Epithelial cell of esophagus (primary cell): Measurements from ENCODE around the gene TMEM9.

Experiments used
- DNase-seq: peaks from one replicate; pipeline ENCODE4 v3.0.0; 2010; ENCODE audit warnings: low read depth
- H3K4me3 ChIP-seq: 2 replicates; pipeline ENCODE4 v1.5.1; 2011; ENCODE audit warnings: mild to moderate bottlenecking, low read length, control low read depth
- TF ChIP-seq, protein P1 (sequence below): IDR thresholded peaks from 2 replicates; pipeline ENCODE4 v1.5.1; 2011; ENCODE audit warnings: low read depth, mild to moderate bottlenecking, low read length, control low read depth, inconsistent platforms; ENCODE audit not compliant: insufficient read depth; ENCODE audit errors: missing control alignments

The TMEM9 gene

DNA sequence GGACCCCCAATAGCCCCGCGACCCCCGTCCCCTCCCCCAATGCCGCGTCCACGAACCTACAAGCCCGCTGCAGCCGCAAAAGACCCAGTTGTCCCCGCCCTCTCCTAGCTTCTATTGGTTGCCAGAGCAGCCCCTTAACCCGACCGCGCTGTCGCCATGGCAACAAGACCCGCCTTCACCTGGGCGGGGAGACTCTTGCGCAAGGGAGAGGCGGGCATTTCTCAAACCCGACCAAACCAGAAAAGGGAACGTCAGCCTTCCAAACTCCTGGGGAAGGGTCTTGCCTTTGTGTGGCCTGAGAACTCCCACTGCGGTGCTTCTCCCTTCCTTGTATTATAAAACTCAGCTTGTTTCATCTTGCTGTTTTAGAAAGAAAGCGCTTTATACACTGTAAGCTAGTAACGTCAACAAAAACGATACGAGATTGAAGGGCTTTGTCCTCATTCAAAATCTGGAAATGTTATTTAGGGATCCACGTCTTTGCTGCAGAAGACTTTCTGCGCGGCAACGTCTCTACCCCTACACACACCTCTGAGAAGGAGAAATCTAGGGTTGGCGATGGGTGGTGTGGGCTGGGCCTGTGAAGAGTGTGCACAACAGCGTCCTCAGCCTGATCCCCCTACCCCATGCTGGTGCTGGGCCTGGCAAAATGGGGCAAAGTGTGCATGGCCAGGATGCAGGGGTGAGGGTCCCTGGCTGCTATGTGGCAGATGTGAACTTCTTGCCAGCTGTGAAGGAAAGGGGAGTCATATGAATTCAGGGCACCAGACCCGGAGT is at the start of gene TMEM9:
Gene TMEM9, minus strand, starts transcription at position 86 of the 777 bp plus-strand sequence. CDS start 551 bp downstream, outside the sequence.
- peak within 1 kb of the TSS; percentile 77 for H3K4me3 ChIP-seq
- DNase-seq, result peak; percentile 94
- TF ChIP-seq, protein P1, sequence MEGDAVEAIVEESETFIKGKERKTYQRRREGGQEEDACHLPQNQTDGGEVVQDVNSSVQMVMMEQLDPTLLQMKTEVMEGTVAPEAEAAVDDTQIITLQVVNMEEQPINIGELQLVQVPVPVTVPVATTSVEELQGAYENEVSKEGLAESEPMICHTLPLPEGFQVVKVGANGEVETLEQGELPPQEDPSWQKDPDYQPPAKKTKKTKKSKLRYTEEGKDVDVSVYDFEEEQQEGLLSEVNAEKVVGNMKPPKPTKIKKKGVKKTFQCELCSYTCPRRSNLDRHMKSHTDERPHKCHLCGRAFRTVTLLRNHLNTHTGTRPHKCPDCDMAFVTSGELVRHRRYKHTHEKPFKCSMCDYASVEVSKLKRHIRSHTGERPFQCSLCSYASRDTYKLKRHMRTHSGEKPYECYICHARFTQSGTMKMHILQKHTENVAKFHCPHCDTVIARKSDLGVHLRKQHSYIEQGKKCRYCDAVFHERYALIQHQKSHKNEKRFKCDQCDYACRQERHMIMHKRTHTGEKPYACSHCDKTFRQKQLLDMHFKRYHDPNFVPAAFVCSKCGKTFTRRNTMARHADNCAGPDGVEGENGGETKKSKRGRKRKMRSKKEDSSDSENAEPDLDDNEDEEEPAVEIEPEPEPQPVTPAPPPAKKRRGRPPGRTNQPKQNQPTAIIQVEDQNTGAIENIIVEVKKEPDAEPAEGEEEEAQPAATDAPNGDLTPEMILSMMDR, result no peak

DNA sequence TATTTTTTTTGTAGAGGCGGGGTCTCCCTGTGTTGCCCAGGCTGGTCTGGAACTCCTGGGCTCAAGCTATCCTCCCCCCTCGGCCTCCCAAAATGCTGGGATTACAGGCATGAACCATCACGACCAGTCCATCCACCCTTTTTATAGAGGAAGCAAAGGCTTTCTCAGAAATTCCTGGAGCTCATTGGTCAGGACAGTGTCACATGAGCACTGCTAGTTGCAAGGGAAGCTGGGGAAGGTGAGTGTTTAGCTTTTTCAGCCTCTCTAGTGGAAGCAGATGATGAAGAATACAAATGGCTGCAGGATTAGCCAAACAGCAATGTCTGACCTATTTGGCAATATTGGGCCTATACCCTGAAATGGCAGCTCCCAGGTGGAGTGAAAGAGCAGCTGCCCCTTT is 44.3 kb upstream of the TMEM9 start:
- TF ChIP-seq, protein P1, result no peak
- DNase-seq, result no peak
- H3K4me3 ChIP-seq, result no peak overlapping the region

GRCh38 chr1:201194046-201194445 is 39.8 kb upstream of the TMEM9 start:
- TF ChIP-seq, protein P1, result no peak
- DNase-seq, result no peak
- no peak overlapping the region for H3K4me3 ChIP-seq

- DNase-seq, result no peak
- TF ChIP-seq, protein P1, result no peak
- no peak overlapping the region for H3K4me3 ChIP-seq
Measured at GRCh38 chr1:201192261-201192788, 38.1 kb upstream of the TMEM9 start.

- TF ChIP-seq, protein P1, result no peak
- no peak overlapping the region for H3K4me3 ChIP-seq
- peak; percentile 93 for DNase-seq
Measured at GRCh38 chr1:201191653-201192260, 37.5 kb upstream of the TMEM9 start.

DNA sequence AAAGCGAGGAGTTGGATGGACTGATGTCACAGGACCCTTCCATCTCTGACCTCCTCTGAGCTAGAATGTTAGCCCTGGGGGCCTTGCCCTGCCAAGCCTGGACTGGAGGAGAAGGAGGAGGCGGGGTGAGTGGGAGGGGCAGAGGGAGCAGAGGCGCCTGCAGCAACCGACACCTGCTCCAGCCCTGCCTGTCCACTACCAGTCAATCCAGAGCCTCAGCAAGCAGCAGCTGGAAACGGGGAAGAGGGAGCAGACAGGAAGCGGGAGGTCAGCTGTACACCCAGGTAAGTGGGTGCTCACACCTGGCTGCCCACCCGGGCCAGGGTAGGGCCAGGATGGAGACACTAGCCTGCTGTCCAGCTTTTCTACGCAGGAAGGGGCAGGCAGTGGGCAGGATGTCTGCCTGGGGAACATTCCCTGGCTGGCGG is 36.4 kb upstream of the TMEM9 start, which contains the start of gene IGFN1:
Gene IGFN1, plus strand, starts transcription at position 201 of the 428 bp plus-strand sequence. CDS start 2,470 bp downstream, outside the sequence.
- TF ChIP-seq, protein P1, result no peak
- H3K4me3 ChIP-seq, result no peak within 1 kb of the TSS
- DNase-seq, result peak; percentile 22
